Spinal cord (tissue), 10 donors: ENCODE results near the gene MSL3. TPM values are rescaled to one million over a fixed set of nuclear protein-coding genes. Genes with fewer than 3 reads are reported as not detected.

Experiments used
- DNase-seq, 6 donors: peaks; one replicate each; pipeline versions ENCODE4 v3.0.0 to v3.0.0-alpha.2; 2013 to 2015; ENCODE audit warnings: low spot score in 6 of 6, low read depth in 4 of 6
- H3K27ac ChIP-seq: one replicate; pipeline ENCODE4 v1.5.1; 2013; ENCODE audit warnings: low read depth, low read length, control low read depth
- H3K27me3 ChIP-seq: one replicate; pipeline ENCODE4 v1.6.1; 2013; ENCODE audit warnings: low read length; ENCODE audit not compliant: control insufficient read depth, insufficient read depth
- H3K36me3 ChIP-seq: one replicate; pipeline ENCODE4 v1.6.1; 2013; ENCODE audit warnings: low read length; ENCODE audit not compliant: control insufficient read depth, insufficient read depth
- H3K4me1 ChIP-seq: one replicate; pipeline ENCODE4 v1.6.1; 2013; ENCODE audit warnings: low read length; ENCODE audit not compliant: control insufficient read depth, insufficient read depth
- H3K4me3 ChIP-seq: one replicate; pipeline ENCODE4 v1.5.1; 2013; ENCODE audit warnings: low read depth, low read length, control low read depth
- H3K9me3 ChIP-seq: one replicate; pipeline ENCODE4 v1.6.1; 2013; ENCODE audit warnings: low read length; ENCODE audit not compliant: control insufficient read depth, insufficient read depth
- WGBS: methylation state at CpG from one replicate; pipeline ENCODE4 v1.1.5; 2013; ENCODE audit warnings: missing lambda C conversion rate; ENCODE audit not compliant: insufficient coverage; 5-methylcytosine and 5-hydroxymethylcytosine counted together
- long read RNA-seq, 4 donors: transcript quantifications; one replicate each; lab custom pipeline, GENCODE V29; 2026
- polyA plus RNA-seq, 2 donors: library from polyadenylated mRNA; unstranded; fragments of 120-200 nt; gene quantifications; one replicate each; pipeline ENCODE4 v1.2.1, GENCODE V29; 2013; ENCODE audit not compliant: insufficient read length in 2 of 2
- total RNA-seq, 2 donors: library from RNA; depleted of rRNA in 1 of 2; stranded (reverse); fragments of 120-200 nt in 1 of 2; fragments of >200 nt in 1 of 2; gene quantifications; one replicate each; pipeline versions ENCODE4 v1.2.3 to v1.2.4, GENCODE V29; 2013 to 2014
- donor health status: healthy.

The MSL3 gene
- total RNA-seq (10 to 100 TPM; 22.7 to 27.1 TPM), polyA plus RNA-seq (10 to 100 TPM; 34.1 to 46.5 TPM)
- long read RNA-seq, donor 1, full-length matches to known transcripts = 11 of 21 reads
- long read RNA-seq, donor 1, partial matches to known transcripts = 10 of 21 reads
- long read RNA-seq, donor 1, other reads (novel, unspliced or antisense) = 0 of 21 reads
- long read RNA-seq, donor 2, partial matches to known transcripts = 0 of 6 reads
- long read RNA-seq, donor 2, other reads (novel, unspliced or antisense) = 0 of 6 reads
- long read RNA-seq, donor 3, partial matches to known transcripts = 12 of 15 reads
- long read RNA-seq, donor 3, other reads (novel, unspliced or antisense) = 0 of 15 reads
- long read RNA-seq, donor 4, full-length matches to known transcripts = 19 of 46 reads
- long read RNA-seq, donor 4, partial matches to known transcripts = 27 of 46 reads
- long read RNA-seq, donor 4, other reads (novel, unspliced or antisense) = 0 of 46 reads

- no peaks in the 10 kb centered on the region for H3K36me3 ChIP-seq
- peak; percentile 13 to 80 (median 28) for DNase-seq
- H3K9me3 ChIP-seq = no peaks in the 10 kb centered on the region
- 22% methylated on average over 66 of the region's 93 CpGs for WGBS
- no peaks in the 10 kb centered on the region for H3K27me3 ChIP-seq
- peaks cover 10% of the 10 kb centered on the region for H3K4me1 ChIP-seq
- H3K4me3 ChIP-seq = peak within 1 kb of the TSS; percentile 84
- H3K27ac ChIP-seq = peak within 1 kb of the TSS; percentile 90
Observed at GRCh38 chrX:11757719-11758399, at the start of gene MSL3. Gene MSL3, plus strand, starts transcription at chrX:11758237. Its CDS starts 27 bp downstream, at chrX:11758264.

DNA sequence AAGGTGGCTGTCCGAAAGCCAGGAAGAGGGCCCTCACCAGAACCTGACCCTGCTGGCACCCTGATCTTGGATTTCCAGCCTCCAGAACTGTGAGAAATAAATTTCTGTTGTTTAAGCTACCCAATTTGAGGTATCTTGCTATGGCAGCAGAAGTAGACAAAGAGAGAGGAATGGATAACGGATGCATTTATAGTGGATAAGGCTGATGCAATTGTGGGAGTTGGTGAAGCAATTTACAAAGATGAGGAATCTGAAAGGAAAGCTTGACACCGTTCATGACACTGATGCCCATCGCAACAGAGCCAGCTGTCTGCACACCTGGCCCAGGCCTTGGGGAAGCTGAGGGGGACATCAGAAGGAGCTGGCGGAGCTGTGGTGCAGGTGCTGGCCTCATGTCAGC is 35.7 kb upstream of the MSL3 start:
- Histone ChIP-seq H3K27ac (no peak overlapping the region), H3K4me3 (no peak overlapping the region), H3K36me3 (no peaks in the 10 kb centered on the region), H3K27me3 (no peaks in the 10 kb centered on the region), H3K9me3 (no peaks in the 10 kb centered on the region), H3K4me1 (no peaks in the 10 kb centered on the region)
- WGBS = 87% methylated on average over 5 of the region's 5 CpGs
- no peak for DNase-seq

- 38% methylated on average over 2 of the region's 7 CpGs for WGBS
Observed at GRCh38 chrX:11724122-11725017, 33.7 kb upstream of the MSL3 start.

DNA sequence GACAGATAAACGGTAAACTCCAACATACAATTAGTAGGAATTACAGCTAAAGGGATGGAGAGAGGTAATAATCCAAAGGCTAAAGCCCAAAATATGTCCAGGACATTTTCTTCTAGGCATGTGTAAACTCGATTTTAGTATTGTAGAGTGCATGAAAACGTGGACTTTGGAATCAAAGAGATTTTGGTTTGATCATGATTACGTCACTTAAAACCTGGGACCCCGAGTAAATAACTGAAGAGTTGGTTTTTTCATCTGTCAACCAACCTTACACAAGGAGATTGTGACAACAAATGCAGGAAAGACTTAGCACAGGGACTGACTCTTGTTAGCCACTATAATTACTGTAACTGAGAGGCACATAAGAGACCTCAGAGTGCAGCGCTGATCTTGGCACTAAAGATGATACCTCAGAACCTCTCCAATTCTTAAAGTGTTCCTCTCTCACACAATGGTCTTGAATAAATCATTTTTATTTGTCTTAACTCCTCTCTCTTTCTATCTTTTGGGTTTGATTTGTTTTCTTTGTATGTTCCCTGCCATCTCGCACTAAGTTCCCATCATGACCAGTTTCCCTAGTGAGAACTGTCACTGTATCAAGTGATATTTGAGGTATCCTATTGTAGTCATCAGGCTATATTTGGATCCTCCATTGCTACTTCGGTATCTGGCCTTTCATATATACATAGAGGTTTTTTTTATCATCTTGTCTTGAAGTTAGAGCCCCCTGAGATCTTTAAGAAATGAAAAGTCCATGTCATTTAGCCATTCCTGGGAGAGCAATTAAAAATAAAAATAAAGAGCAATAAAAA is 32.2 kb upstream of the MSL3 start:
- no peaks in the 10 kb centered on the region for H3K4me1 ChIP-seq
- H3K27ac ChIP-seq = no peak overlapping the region
- DNase-seq = no peak
- H3K27me3 ChIP-seq = no peaks in the 10 kb centered on the region
- no peak overlapping the region for H3K4me3 ChIP-seq
- no peaks in the 10 kb centered on the region for H3K9me3 ChIP-seq
- no peaks in the 10 kb centered on the region for H3K36me3 ChIP-seq
- 47% methylated on average over 2 of the region's 8 CpGs for WGBS

More at GRCh38 chrX:11724122-11725017, 33.7 kb upstream of the MSL3 start:
- Histone ChIP-seq H3K4me3 (no peak overlapping the region), H3K27me3 (no peaks in the 10 kb centered on the region), H3K9me3 (no peaks in the 10 kb centered on the region), H3K27ac (no peak overlapping the region), H3K4me1 (no peaks in the 10 kb centered on the region), H3K36me3 (no peaks in the 10 kb centered on the region)
- DNase-seq = peak in 4 of 6 donors; percentile 1 to 41 (median 16)

- no CpG with 5 or more reads among the region's 2 CpGs for WGBS
- Histone ChIP-seq H3K36me3 (no peaks in the 10 kb centered on the region), H3K4me3 (no peak overlapping the region), H3K9me3 (no peaks in the 10 kb centered on the region), H3K4me1 (no peaks in the 10 kb centered on the region), H3K27me3 (no peaks in the 10 kb centered on the region), H3K27ac (no peak overlapping the region)
- DNase-seq = no peak
Observed at GRCh38 chrX:11728556-11728955, 29.5 kb upstream of the MSL3 start.

DNA sequence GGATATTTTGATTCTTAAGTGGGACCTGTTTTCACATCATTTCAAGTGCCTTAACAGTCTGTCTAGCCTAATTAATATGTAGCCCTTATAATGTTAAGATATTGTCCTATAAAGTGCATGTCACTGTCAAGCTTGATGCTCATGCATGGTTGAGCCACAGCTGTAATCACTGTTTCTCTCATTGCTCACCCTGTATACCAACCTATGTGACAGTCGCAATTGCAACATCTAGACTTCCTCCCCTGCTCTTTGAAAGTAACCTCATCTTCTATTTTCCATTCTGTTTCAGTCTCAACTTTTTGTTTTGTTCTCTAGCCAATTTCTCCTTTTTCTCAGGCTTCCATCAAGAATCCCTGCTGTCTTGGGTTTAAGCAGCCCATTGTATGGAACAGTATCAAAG is 24.4 kb upstream of the MSL3 start:
- no peaks in the 10 kb centered on the region for H3K4me1 ChIP-seq
- no peak for DNase-seq
- WGBS = 75% methylated on average over 1 of the region's 1 CpG
- H3K4me3 ChIP-seq = no peak overlapping the region
- H3K27ac ChIP-seq = no peak overlapping the region
- H3K36me3 ChIP-seq = no peaks in the 10 kb centered on the region
- H3K27me3 ChIP-seq = no peaks in the 10 kb centered on the region
- no peaks in the 10 kb centered on the region for H3K9me3 ChIP-seq

- H3K27me3 ChIP-seq = no peaks in the 10 kb centered on the region
- no peak for DNase-seq
- WGBS = no CpG with 5 or more reads among the region's 2 CpGs
- no peaks in the 10 kb centered on the region for H3K36me3 ChIP-seq
- H3K9me3 ChIP-seq = no peaks in the 10 kb centered on the region
- H3K4me3 ChIP-seq = no peak overlapping the region
- H3K27ac ChIP-seq = no peak overlapping the region
- H3K4me1 ChIP-seq = no peaks in the 10 kb centered on the region
Observed at GRCh38 chrX:11739776-11740175, 18.3 kb upstream of the MSL3 start.

- H3K27ac ChIP-seq = no peak overlapping the region
- no peak overlapping the region for H3K4me3 ChIP-seq
- WGBS = no CpG with 5 or more reads among the region's 3 CpGs
- no peaks in the 10 kb centered on the region for H3K36me3 ChIP-seq
- no peaks in the 10 kb centered on the region for H3K4me1 ChIP-seq
- no peaks in the 10 kb centered on the region for H3K9me3 ChIP-seq
- no peak for DNase-seq
- H3K27me3 ChIP-seq = no peaks in the 10 kb centered on the region
Observed at GRCh38 chrX:11740794-11741193, 17.2 kb upstream of the MSL3 start.

DNA sequence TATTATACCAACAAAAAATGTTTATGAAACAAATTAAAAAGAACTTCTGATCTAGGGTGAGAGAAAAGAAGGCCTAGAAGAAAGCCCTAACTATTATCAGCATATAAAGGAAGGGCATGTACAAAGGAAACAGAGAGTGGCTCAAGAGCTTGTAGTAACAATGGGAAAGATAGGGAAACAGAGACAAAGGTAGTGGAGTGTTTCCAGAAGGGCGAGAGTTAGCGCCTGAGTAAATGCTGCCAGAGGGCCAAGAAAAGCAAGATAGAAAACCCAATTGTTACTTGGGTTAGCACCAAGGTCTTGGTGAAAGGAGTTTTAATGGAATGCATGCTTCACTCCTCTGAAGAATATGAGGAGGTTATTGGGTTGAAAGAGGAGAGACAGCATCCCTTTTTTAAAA is 16.5 kb upstream of the MSL3 start:
- 64% methylated on average over 2 of the region's 2 CpGs for WGBS
- Histone ChIP-seq H3K4me1 (no peaks in the 10 kb centered on the region), H3K36me3 (no peaks in the 10 kb centered on the region), H3K9me3 (no peaks in the 10 kb centered on the region), H3K27me3 (no peaks in the 10 kb centered on the region), H3K27ac (no peak overlapping the region), H3K4me3 (no peak overlapping the region)
- DNase-seq = no peak
